HG03342 (cell line): ENCODE measurements around the gene ETS1.

Experiments
- ATAC-seq: cut with Tn5 transposase; IDR thresholded peaks from one replicate; pipeline ENCODE4 v1.9.1; 2021; ENCODE audit warnings: mild to moderate bottlenecking, moderate library complexity; ENCODE audit not compliant: unreplicated experiment

Gene ETS1

DNA sequence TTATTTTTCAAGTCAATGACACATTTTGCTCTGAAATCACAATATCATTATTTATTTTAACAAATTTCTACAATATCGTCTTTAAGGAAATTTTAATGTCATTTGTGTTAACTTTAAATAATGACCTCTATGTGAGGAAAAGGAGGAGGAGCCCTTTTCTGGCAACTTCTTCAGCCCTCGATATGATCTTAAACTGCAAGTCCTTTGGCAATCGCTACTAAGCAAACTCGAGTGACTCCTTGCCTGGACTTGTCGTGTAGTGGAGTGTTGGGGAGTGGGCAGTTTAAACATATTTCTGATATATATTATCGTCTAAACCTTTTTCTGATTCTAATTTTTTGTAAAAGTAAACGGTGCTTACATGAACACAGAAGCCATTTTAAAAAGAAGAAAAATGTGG, 16.7 kb downstream of the ETS1 start:
- no peak for ATAC-seq

DNA sequence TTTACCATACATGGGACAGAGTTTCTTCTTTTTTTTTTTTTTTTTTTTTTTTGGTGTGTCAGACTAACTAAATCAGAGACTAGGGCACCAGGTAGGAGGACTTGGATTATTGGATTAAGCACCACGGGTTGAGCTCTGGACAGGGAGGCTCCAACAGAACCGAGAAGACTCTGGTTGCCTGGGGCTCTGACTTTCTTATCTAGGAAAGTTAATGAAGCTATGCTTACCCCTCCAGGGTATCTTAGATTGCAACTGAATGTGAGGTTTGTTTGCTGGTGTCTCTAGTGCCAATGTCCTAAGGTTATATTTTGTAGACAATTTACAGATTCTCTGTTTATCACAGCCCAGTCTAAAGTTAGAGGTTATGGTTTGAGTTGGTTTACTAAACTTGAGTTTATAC, 18.1 kb downstream of the ETS1 start:
- no peak for ATAC-seq

DNA sequence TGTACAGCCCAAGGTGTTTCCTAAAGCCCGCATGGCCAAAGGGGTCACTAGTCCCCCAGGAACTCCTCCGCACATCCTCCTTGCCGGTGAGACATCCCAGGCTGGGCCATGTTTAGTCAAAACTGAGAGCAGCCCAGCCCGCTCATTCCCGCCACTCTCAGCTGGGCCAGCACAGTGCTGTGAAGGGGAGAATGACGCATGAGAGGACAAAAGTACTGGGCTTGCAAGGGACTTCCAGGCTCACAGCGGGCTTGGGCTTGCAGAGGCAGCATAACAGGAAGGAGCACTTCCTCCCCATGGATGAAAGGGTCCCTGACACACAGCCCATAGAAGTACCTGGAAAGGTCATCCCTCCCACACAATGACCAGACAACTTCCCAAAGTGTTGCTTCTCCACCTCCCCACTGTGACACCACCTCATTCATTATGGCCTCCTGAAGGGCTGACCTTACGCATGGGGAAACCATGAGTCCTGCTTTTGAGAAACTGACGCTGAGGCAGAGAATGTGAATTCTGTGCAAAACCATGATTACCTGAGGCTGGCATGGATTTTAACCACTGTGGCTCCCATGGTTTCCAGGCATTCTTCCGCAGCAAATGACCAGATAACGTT, 19.1 kb downstream of the ETS1 start:
- no peak for ATAC-seq

DNA sequence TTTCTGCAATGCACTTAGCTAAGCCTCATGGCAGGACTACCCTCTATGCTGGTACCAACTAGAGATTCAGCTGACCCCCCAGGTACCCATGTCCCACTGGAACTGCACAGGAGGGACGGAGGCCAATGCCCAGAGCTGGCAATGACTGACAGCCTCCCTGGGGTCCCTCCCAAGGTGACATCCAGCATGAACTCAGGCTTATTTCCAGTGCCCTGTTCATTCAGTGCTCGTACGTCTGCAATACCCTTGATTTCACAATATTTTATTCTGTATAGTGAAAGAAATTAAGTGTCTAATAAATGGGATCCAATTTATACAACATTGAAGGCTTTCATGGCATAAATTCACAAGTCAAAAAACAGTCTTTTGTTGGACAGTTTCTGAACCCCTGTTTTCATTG, 20.2 kb downstream of the ETS1 start:
- ATAC-seq = no peak

DNA sequence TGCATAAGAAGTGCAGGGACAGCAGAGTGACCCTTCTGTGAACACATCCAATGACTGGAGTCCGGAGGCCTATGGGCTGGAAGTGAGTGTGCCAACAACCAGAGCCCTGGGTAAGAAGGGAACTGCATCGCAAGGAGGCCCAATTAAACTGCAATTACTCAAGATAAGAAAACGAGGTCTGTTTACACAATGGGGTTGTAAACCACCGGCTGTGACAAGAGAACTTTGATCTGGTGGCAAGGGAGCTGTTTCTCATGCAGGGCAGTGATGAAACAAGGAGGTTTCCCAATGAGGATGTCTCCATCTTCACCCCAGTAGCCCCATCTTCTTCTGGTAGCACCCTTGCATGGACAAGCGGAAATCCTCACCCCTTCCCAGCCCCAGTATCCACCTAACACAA, 21.5 kb downstream of the ETS1 start:
- no peak for ATAC-seq

DNA sequence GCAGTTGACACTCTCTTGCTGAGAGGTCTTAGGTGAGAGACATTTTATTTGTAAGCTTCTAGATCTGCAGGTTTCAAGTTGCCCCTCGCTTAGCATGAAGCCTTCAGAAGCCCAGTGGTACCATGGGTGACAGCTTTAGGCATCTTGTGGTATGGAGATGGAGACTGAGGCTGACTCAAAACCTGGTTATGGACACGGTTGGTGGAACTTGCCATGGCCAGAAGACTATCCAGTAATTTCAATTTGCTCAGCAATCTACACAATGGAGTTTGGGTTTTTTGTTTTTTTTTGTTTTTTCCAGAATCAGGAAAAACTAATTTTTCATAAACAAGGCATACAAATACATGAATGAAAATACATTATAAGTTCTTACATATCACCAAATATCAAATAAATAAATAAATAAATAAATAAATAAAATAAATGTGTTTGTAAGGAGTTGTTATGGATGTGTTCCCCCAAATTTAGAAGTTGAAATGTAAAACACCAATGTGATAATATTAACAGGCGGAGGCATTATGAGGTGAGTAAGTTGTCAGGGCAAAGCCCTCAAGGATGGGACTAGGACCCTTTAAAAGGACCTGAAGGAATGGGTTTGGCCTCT, 22.6 kb downstream of the ETS1 start:
- no peak for ATAC-seq

DNA sequence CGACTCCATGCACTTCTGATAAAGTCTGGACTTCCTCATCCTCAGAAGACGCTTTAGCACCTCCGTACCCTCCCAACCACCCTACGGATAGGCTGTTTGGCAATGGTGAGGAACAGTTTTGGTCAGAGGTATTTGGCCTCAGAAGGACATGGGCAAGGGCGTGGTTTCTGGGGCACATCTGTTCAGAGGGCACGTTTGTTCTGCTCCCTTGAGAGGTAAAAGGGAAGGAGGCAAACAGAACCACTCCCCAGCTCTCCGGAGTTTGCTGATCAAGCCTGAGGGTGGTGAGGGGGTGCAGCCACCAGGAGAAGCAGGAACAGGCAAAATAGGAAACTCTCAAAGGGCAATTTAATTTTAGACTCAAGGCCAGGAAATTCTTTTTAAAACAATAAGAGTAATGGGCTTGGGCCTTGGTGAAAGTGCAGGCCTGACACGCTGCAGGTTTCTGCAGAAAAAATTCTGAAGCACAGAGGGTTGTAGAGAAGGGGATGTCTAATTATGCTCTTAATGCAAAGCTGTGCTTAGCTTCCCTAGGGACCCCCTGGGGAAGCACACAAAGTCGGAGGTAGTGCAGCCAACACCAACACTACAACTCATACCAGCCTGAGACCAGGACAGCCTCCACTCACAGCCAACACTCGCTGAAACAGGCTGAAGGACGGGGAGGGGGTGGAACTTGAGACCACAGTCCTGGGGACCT, 23.3 kb downstream of the ETS1 start:
- no peak for ATAC-seq

DNA sequence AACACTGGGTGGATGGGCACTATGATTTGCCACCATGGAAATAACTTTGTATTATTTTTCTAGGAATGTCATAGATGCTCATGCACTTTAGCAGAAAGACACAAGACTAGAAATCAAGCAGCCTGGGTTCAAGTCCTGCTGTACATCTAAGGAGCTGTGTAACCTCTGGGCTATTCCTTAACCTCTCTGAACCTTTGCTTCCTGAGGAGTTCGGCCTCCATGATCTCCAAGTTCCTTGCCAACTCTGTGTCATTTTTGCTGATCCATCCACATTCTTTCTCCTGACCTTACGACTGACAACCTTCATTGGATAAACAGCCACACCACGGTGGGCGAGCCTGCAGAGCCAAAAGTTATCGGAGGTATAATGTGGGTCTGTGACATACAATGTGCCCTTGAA, 24.1 kb downstream of the ETS1 start:
- ATAC-seq = no peak

DNA sequence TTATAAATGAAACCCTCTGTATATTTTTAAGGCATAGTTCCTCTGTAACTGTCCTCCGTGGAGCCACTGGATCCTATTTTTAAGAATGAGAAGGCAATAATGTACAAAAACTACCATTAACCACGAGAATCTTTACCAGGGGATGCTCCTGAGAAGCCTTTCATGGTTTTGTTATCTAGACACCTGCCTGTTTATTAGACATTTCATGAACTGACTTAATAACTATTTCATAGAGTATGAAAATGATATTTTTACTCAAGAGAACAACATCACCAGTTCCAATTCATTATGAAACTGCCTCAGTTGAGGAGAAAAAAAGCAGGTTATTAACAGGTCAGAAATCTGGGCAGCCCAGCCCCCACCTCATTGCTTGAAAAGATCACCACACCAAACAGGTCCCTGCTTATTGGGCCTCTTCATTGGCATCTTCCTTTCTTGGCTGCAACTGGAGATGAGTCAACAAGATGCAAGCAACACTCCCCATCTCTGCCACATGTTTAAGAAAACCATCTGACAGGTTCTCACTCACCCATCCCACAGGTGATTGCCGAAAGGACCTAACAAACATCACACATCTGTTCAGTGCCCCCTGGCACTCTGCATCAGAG, 27.8 kb downstream of the ETS1 start:
- ATAC-seq = no peak

DNA sequence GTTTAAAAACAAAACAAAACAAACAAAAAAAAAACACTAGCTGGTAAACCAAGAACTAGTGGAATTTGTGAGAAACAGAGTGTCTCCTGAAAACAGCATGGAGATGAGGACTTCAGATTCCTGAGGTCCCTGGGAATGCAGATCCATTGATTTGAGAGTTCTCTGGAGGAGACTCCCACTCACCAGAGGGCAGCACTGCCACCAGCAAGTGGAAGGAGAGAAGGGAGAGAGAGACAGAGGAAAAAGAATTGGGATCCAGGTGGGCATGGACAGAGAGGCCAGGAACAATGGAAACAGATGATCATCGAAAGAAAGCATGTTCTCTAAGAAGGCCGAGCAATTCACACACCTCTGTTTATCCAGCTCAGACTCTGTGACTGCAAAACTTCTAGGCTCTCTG, 31.8 kb downstream of the ETS1 start:
- no peak for ATAC-seq

DNA sequence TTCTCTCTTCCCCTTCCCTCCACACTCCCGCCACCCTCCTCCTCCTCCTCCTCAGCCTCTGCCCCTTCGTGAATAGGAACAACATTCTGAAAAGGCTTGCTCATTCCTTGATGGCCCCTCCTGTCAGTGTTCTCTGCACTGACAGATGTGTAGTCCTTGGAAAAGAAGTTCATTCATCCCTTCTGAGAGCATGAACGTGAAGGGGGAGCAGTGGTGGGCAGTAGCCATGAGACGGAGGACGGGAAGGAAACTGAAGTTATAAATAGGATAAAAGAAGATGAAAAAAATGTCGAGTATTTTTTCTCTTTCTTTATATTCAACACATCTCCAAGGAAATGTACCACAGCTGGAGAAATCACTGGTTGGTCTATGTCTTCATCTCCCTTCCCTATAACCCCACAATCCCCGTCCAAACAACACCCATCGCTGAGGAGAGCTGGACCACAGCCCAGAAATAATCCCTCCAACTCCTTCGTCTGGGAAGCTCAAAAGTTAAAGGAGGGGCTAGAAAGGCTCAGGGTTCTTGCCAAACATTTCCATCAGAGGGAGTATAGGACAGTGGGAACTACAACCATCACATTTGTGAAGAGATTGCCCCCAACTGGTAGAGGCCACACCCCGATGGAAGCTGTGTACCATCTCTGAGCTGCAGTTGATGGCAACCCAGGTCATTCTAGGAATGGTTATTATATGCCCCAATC, 33.5 kb downstream of the ETS1 start:
- no peak for ATAC-seq

DNA sequence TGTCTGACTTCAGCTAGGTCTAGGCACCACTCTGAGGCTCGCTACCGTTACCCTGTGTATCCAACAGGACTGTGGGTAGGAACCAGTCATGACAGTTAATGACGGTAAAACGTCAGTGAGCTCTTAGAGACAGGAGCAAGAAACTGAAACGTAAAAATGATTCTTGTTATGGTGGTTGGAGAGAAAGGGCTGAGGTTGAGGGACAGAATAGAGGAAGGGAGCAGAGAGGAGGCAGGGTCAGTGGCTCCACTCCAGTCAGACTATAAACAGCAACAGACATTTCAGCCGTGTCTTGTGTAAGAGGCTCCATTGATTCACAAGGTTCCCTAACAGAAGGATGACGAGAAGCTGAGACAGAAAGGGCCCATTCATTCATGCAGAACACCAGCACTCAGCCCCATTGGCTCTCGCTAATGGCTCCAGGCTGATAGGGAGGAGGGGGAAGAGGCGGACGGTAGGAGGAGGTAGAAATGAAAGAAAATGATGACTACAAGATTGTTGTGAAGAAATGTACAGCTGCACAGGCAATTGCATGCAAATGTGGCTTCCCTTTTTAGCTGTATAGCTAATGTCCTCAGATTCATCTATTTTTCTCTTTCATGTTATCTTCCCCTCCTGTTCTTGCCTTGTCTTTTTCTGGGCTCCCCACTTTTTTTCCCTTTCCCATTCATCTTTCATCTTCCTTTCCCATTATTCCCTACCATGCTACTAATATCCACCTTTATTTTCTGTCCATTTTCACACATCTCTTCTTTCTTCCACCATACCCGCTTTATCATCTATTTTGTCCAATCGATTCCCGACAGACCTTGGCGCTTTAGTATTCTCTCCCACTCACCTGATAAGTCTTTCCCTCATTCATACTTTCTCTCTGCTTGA, 34.3 kb downstream of the ETS1 start:
- ATAC-seq = peak; percentile 60

DNA sequence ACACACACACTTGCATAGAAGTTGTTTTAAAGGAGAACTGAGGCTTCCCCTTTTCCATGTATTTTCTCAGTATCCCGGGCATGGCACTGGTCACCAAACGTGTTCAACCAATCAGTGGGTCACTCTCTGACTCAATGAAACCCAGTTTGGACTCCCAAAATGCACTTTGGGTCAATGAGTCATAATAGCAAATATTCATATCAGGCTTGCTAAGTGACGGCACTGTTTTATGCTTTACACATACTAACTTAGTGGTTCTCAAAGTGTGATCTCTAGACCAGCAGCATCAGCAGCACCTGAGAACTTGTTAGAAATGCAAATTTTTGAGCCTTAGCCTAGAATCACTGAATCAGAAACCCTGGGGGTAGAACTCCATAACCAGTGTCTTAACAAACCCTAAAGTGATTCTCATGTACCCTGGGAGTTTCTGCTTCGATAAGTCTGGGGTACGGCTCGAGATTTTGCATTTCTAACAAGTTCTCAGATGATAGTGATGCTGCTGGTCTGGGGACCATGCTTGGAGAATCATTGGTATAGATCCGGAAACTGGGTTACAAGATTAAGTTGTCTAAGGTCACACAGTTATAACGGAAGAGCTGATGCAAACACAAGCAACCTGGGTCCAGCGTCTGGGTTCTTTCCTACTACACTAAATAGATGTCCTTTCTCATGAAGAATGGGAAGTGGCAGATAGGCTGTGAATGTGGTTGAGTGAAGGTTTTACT, 35.6 kb downstream of the ETS1 start:
- ATAC-seq = peak; percentile 61

DNA sequence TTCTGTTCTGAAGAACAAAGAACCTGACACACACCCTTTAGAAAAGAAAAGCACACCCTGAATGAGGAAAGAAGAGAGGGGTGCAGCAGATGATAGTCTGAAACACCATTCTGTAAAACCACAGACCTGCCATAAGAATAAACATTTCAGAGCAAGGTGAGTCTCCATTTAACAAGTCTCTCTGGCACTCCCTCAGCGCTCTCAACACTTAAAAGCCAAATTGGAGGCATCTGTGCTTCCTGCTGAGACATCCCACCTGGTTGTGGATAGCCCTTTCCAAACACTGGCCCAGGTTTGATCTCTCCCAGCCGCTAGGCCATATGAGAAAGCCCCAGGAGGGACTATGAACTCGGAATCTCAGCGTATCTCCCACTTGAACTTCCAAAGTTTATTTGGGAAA, 36.3 kb downstream of the ETS1 start:
- no peak for ATAC-seq

DNA sequence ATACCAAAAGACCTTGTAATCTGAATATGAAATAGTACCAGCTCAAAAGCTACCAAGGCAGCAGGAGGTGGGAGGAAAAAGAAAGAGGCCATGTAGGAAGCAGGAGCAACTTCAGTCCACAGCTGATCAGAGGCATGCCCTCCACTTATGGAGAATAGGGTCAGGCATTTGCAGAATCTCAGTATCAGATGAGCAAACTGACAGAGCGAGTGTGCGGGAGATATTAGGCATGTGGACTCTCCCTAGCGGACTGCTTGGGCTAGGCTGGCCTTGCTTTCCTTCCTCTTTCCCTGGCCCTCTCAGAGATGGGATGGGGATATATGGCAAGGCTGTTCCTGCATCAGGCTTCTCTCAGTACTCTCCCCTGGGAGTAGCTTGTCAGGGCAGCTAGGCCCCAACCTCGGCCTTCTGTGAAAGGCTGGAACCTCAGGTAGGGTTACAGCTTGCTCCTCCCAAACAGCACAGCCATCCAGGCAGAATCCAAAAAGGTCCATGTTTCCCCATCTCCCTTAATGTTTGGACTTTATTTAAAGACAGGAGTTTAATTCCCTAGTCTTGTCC, 37.0 kb downstream of the ETS1 start:
- ATAC-seq = no peak

DNA sequence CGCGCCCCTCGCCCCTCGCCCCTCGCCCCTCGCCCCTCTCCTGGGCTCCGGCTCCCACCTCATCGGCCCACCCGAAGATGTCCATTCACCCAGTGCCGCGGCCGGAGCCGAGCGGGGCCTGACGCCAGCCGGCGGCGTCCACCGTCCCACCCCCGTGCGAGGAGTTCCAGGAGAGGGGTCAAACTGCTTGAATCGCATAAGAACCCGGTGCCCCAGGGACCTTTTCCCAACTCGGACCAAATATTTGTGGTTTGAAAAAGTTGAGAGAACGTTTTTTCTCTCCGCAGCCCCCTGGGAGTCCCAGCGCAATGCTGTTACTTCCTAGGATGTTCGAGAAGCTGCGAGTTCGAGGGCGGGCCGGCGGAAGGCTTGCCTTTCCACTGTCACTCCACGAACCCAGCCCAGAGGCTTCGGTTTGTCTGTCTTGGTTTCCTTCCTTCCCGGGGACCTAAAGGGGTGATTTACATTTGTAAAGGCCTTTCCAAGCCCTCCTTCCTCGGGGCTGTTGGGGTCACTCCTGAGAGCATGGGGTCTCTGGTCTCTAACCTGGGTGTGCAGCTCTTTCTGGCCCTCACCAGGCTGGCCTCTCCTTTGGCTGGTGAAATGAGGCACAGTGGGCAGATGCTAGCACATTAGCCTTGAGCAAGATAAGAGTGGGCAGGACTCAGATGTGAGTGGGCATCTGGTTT, 38.0 kb downstream of the ETS1 start:
- ATAC-seq = no peak

DNA sequence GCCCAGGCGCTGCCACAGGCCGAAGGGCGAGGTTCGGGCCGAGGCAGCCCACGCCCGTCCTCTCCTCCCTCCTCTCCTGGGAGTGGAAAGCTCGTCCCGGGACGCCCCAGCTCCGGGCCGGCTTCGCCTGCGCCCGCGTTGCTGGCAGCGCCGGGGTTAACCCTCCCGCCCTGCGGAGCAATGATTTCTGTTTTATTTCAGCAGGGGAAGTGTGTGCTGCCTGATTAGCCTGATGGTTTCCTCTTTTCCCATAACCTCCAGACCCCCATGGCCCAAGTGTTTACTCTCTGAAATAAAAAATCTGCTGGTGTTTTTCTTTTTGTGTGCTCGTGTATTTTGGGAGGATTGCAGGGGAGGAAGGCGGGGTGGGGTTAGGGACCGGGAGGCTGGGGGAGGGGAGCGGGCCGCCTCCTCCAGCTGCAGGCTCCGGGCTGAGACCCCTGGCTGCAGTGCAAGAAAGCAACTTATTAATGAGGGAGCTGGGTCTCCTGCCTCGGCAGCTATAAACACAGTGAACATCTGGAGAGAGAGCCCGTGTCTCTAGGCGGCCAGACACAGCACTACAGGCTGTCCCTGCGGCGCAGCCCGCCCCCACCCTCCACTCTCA, 38.6 kb downstream of the ETS1 start:
- ATAC-seq = no peak

DNA sequence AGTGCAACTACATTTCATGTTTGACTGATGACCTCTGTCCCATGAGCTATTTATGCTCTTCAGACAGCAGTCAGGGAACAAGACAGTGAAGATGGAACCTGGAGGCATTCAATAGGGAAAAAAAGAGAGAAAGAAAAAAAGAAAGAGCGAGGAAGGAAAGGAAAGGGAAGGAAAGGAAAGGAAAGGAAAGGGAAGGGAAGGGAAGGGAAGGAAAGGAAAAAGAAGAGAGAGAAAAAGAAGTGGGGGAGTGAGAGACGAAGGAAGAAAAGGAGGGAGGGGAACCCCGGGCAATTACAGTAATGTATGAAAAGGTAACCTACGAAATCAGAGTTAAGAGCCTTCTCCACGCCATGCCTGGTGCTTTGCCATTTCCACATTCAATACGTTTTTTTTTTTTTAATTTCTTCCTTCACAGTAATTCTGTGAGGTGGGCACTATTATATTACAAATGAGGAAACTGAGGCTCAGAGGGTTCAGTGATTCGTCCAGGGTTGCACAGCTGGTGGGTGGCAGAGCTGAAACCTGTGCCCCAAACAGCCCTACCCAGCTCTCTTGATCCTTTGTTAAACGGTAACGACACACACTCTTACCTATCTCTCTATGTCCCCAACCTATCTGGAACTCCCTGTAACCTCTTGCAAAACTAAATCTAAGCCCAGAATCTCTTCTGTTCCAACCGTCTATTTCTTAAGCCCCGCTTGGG, 39.3 kb downstream of the ETS1 start:
- ATAC-seq = no peak
